ENCODE measurements around the gene OSER1.

DNA sequence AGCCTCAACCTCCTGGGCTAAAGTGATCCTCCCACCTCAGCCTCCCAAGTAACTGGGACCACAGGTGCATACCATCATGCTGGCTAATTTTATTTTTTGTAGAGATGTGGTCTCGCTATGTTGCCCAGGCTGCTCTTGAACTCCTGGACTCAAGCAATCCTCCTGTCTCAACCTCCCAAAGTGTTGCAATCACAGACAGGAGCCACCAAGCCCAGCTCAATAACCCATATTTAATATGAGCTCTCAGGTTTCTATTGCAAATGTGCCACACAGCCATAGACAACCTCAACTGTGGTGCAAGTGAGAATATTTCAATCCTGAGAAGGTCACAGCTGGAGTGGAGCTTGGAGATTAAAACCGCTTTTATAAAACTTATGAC lies 38.0 kb downstream of the OSER1 start:
- TF ChIP-seq CTCF (IDR thresholded peaks at IDR 0.05; ENCODE audit: borderline replicate concordance, extremely low read depth, low read length, poor library complexity, severe bottlenecking) (no peak), EZH2 (IDR thresholded peaks at IDR 0.05; ENCODE audit: borderline replicate concordance, low read depth, low read length, severe bottlenecking) (no peak)
